RWPE2 (cell line): Measurements from ENCODE around the gene CD300LB.

Experiments used
- ATAC-seq: fragments of 200-7000 bp; cut with Tn5 transposase; 3 replicates; pipeline ENCODE4 v1.9.1; 2021; ENCODE audit warnings: low read depth
- DNase-seq: peaks from one replicate; pipeline ENCODE4 v3.0.0-alpha.2; 2020; ENCODE audit warnings: low spot score
- H3K27ac ChIP-seq: fragments of 450-650 bp; 2 replicates; pipeline ENCODE4 v1.5.1; 2017; ENCODE audit warnings: mild to moderate bottlenecking; ENCODE audit not compliant: poor library complexity, severe bottlenecking
- H3K27me3 ChIP-seq: fragments of 250-450 bp; sonication (Bioruptor Pico); 2 replicates; pipeline ENCODE4 v1.5.1; 2021; ENCODE audit warnings: mild to moderate bottlenecking, moderate library complexity; ENCODE audit not compliant: insufficient read depth, poor library complexity, severe bottlenecking
- H3K36me3 ChIP-seq: fragments of 250-450 bp; sonication (Bioruptor Pico); 2 replicates; pipeline ENCODE4 v1.5.1; 2020; ENCODE audit warnings: low read depth, mild to moderate bottlenecking, moderate library complexity
- H3K4me1 ChIP-seq: fragments of 250-450 bp; sonication (Bioruptor Pico); 2 replicates; pipeline ENCODE4 v1.5.1; 2021; ENCODE audit warnings: mild to moderate bottlenecking, moderate library complexity; ENCODE audit not compliant: insufficient read depth, poor library complexity, severe bottlenecking
- H3K4me3 ChIP-seq: fragments of 250-450 bp; sonication (Bioruptor Pico); 2 replicates; pipeline ENCODE4 v1.5.1; 2021; ENCODE audit warnings: mild to moderate bottlenecking, moderate library complexity; ENCODE audit not compliant: severe bottlenecking
- H3K9me3 ChIP-seq: fragments of 250-450 bp; sonication (Bioruptor Pico); 2 replicates; pipeline ENCODE4 v1.5.1; 2021; ENCODE audit warnings: mild to moderate bottlenecking, moderate library complexity; ENCODE audit not compliant: severe bottlenecking
- CTCF ChIP-seq: fragments of 450-650 bp; IDR thresholded peaks from one replicate; pipeline ENCODE4 v1.5.1; 2017; ENCODE audit warnings: mild to moderate bottlenecking, moderate library complexity; ENCODE audit not compliant: poor library complexity, severe bottlenecking

The CD300LB gene

GRCh38 chr17:74545843-74546230 is 14.6 kb upstream of the CD300LB start, which contains the start of gene CD300C:
CD300C (minus strand) TSS chr17:74546115; CDS start chr17:74545782, 333 bp downstream.
- H3K4me3 ChIP-seq = no peak within 1 kb of the TSS
- H3K4me1 ChIP-seq = no peaks in the 10 kb centered on the region
- H3K36me3 ChIP-seq = no peaks in the 10 kb centered on the region
- no peaks in the 10 kb centered on the region for H3K9me3 ChIP-seq
- TF ChIP-seq CTCF = no peak
- ATAC-seq (no peak), DNase-seq (no peak)
- no peaks in the 10 kb centered on the region for H3K27me3 ChIP-seq
- no peak within 1 kb of the TSS for H3K27ac ChIP-seq

DNA sequence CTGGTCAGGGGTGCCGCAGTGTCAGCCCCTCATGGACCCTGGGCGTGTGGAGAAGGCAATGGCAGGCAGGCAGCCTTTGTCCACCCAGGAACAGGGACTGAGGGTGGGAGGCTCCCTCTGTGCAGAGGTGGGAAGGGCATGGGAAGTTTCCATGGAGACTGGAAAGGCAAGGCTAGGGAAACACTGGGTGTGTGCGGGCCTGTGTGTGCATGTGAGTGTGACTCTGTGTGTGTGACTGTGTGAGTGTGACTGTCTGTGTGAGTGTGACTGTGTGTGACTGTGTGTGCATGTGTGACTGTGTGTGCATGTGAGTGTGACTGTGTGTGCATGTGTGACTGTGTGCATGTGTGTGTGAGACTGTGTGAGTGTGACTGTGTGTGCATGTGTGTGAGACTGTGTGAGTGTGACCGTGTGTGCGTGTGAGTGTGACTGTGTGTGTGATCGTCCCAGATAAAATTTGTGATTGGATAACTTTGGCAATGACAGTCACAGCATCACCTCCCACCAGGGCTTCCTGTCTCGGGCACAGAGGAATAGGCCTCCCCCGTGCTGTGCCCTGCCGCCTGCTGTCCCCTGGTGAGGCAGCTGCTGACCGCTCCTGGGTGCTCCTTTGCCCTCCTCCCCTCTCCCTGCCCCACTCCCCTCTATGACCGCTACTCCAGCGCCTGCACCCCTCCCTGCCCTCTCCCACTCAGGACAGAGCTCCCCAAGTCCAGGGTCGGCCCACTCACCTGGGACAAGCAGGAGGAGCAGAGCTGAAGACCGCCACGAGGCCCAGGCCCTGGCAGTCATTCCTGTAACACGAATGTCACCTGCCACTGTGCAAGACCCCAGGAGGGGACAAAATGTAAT is 13.9 kb upstream of the CD300LB start:
- TF ChIP-seq CTCF = no peak

GRCh38 chr17:74543891-74544760 is 12.9 kb upstream of the CD300LB start:
- no peak for ATAC-seq
- TF ChIP-seq CTCF = no peak
- no peaks in the 10 kb centered on the region for H3K36me3 ChIP-seq
- DNase-seq = no peak
- no peak overlapping the region for H3K27ac ChIP-seq
- no peaks in the 10 kb centered on the region for H3K27me3 ChIP-seq
- no peaks in the 10 kb centered on the region for H3K4me1 ChIP-seq
- no peaks in the 10 kb centered on the region for H3K9me3 ChIP-seq
- H3K4me3 ChIP-seq = no peak overlapping the region

More for the DNA sequence above, 13.9 kb upstream of the CD300LB start:
- H3K27ac ChIP-seq = no peak overlapping the region
- H3K27me3 ChIP-seq = no peaks in the 10 kb centered on the region
- no peaks in the 10 kb centered on the region for H3K4me1 ChIP-seq
- no peaks in the 10 kb centered on the region for H3K9me3 ChIP-seq
- H3K36me3 ChIP-seq = no peaks in the 10 kb centered on the region
- DNase-seq (no peak), ATAC-seq (no peak)
- no peak overlapping the region for H3K4me3 ChIP-seq

- DNase-seq = no peak
- Histone ChIP-seq H3K27me3 (no peaks in the 10 kb centered on the region), H3K4me3 (no peak overlapping the region), H3K27ac (no peak overlapping the region), H3K4me1 (no peaks in the 10 kb centered on the region), H3K36me3 (no peaks in the 10 kb centered on the region), H3K9me3 (no peaks in the 10 kb centered on the region)
- ATAC-seq = no peak
- no peak for TF ChIP-seq CTCF
Measured at GRCh38 chr17:74543406-74543805, 12.1 kb upstream of the CD300LB start.
